ENCODE measurements around the gene CEPT1.
A peak's percentile ranks its signal among the peaks of the same experiment; 100 is the strongest.
"Not testable (repeated sequence)": the region's sequence is repeated elsewhere in the genome, so short reads cannot be mapped to it uniquely, and the experiment has no call there.

Gene CEPT1

DNA sequence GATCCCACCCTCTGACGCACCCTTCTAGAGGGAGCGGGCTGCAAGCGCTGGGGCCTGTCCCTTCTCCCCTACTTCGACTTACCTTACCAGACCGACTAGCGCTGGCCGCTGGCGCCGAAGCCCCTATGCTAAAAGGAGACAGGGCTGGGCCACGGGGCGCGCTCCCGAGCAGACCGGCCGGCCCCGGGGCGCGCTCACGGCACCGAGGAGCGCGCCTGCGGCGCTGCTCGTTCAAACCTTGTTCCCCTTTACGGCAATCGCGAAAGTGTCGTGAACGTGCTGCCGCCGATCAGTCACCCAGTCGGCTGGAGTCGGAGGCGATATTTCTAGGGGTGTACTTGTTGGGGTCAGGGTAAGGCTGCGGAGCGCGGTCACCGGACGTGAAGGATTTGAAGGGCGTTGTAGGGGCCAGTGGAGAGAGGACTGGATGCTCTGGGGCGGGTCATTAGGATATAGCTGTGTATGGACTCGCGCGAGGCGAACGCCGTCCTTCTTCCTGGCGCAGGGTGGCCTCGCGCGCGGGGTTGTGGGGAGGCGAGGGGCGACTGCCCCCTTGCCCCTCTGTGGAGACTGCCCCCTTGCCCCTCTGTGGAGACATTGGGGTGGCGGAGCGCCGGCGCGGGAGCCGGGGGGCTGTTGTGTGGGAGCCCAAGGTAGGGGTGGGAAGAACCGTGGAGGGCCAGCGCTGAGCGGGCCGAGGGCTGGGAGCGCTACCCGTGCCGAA is at the start of gene CEPT1, which contains the start of gene DRAM2:
Gene CEPT1 (plus strand): TSS at position 268 of the 724 bp plus-strand sequence. CDS start 7,492 bp downstream, outside the sequence.
Gene DRAM2 (minus strand): TSS at position 138 of the 724 bp plus-strand sequence. CDS start 8,539 bp downstream, outside the sequence.
- DNase-seq = peak; percentile 93 to 96

DNA sequence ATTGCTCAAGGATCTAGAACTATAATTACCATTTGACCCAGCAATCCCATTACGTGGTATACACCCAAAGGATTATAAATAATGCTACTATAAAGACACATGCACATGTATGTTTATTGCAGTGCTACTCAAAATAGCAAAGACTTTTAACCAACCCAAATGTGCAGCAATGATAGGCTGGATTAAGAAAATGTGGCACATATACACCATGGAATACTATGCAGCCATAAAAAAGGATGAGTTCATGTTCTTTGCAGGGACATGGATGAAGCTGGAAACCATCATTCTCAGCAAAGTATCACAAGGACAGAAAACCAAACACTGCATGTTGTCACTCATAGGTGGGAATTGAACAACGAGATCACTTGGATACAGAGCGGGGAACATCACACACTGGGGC is 44.6 kb upstream of the CEPT1 start:
- DNase-seq = not testable (repeated sequence)

DNA sequence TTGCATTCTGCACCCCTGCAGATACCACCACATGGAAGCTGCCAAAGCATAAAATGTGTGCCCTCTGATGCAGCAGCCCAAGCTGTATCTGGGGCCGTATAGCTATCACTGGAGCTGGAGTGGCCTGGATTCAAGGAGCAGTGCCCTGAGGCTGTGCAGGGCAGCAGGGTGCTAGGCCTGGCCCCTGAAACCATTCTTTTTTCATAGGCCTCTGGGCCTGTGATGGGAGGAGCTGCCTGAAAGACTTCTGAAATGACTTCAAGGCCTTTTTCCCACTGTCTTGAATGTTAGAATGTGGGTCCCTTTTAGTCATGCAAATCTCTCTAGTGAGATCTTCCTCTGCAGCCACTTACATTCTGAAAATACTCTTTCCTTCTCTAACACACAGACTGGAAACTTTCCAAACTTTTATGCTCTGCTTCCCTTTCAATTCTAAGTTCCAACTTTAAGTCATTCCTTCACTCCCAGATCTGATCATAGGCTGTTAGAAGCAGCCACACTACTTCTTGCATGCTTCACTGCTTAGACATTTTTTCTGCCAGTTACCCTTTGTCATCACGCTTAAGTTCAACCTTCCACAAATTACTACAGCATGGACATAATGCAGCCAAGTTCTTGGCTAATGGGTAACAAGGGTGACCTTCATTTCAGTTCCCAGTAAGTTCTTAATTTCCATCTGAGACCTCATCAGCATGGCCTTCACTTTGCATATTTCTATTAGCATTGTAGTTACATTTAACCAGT is 42.5 kb upstream of the CEPT1 start:
- DNase-seq = no peak

DNA sequence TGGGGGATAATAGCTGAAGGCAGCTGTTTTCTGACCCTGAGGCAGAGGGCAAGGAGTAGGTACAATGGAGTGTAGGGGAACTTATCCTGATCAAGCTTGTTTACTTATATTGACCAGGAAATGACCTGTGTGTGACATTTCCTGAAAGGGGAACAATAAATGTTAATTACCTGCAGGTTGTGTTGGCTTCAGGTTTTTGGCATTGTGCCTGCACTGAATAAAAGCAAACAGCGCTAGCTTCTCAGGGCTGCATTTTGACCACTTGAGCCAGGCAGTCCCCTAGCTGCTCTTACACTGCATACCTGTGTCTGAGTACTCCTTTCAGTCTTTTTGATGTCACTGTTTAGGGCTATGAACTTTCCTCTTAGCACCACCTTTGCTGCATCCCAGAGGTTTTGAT is 40.7 kb upstream of the CEPT1 start:
- no peak for DNase-seq

DNA sequence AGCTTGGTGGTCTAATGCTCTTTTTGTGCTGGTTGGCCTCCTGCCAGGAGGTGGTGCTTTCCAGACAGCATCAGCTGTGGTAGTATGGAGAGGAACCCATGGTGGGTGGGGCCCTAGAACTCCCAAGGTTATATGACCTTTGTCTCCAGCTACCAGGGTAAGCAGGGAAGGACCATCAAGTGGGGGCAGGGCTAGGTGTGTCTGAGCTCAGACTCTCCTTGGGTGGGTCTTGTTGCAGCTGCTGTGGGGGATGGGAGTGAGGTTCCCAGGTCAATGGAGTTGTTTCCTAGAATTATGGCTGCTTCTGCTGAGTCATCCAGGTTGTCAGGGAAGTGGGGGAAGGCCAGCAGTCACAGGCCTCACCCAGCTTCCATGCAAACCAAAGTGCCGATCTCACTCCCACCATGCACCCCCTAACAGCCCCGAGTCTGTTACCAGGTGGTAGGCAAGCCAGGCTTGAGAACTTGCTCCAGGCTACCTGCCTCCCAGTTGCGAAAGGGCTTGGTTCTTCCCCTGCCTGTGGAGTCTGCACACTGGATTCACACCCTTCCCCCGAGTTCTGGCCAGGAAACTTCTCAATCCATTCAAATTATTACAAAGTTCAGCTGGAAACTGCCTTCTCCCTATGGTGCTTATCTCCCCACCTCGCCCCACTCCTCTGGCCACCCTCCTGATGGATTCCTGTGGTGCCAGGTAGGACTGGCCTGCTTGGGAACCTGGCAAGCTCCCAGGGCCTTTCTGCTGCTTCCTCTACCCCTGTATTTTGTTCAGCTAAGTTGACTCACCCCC is 38.0 kb upstream of the CEPT1 start:
- DNase-seq = no peak

DNA sequence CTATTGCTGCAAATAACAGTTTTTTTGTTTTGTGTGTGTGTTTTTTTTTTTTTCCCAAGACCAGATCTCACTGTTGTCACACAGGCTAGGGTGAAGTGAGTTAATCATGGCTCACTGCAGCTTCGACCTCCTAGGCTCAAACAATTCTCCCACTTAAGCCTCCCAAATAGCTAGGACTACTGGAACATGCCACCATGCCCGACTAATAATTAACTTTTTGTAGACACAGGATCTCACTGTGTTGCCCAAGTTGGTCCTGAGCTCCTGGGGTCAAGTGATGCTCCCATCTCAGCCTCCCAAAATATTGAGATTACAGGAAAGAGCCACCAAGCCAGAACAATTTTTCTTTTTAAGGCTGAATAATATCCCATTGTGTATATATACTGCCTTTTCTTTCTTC is 35.0 kb upstream of the CEPT1 start:
- no peak for DNase-seq

DNA sequence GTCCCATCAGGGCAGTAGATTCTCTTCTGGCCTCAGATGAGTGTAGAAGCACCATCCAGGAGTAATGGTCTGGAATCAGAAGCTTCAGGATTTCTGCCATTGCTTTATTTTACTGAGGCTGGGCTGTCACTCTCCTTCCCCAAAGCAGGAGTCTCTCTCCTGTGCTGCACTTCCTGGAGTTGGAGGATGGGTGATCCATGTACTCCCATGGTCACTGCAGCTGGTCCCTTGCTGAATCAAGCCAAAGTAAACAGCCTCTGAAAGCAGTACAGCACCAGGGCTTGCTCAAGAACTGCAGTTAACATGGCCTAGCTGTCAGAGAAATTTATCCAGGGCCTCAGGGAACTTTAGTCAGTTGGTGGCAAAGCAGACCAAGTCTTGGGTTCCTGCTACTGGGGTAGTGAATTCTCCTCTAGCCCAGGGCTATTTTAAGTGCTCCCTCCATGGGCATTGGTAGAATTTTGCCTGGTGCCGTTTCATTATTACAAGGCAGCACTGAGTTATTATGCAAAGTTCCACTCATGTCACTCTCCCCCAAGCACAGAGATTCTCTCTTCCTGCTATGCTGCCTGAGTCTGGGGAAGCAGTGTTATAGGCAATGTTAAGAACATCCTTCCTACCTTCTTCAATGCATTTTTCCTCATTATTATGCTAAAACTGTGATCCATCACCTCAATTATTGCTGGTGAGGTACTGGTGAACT is 29.7 kb upstream of the CEPT1 start:
- DNase-seq = no peak

DNA sequence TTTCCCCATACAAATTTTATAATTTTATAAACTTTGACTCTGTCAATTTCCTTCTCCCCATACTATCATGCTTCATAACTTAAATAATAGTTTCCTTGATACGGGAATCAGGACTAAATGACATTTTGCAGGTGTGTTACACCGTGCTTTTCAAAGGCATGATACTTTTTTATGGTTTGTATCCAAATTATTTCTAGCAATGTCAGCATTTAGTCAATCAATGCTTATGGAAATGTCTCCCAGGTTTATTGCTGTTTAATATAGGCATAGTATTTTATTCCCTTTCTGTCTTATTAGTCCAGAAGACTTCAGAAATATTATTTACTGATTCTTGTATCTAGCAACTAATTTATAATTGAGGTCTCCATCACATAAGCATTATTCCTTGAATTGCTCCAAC is 23.5 kb upstream of the CEPT1 start:
- no peak for DNase-seq

DNA sequence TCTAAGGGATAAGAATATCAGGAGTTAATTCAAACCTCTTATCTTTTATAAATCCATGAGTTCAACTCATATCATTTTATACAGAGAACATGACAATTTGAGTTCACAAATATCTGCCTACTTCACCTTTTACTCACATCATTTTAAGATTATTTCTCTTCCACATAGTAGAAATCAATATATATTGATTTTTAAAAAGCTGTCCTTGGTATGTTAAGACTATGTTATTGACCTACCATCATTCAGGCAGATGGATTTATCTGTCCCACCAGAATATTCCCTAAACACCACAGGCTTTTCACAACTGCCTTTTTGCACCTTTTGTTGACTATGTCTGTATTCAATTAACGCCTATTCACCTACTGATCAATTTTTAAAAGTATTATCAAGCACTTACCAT is 13.7 kb upstream of the CEPT1 start:
- no peak for DNase-seq

DNA sequence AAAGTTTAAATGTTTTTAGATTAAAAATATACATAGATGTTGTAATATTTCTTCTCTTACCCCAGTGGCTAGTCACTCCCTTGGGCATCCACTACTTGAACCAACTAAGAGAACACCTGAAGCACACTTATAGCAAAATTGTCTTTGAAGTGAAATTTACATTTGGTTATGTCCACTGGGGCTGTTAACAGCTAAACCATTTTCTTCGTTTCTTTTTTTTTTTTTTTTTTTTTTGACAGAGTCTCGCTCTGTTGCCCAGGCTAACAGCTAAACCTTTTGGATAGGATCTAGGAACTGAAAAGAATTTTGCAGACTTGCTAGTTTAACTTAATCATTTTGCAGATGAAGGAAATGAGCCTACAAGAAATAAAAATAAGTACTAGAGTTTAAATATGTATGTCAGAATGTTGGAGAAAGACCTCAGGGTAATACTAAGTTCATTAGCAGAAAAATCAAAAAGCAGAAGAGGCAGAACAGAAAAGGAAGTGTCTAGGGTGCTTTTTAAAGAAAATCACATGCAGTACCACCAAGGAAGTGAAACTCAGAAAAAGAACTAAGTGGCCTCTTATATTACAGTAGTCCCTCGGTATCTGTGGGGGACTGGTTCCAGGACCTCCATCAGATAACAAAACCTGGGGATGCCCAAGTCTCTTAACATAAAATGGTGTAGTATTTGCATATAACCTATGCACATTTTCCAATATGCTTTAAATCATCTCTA is 11.9 kb upstream of the CEPT1 start:
- DNase-seq = no peak

DNA sequence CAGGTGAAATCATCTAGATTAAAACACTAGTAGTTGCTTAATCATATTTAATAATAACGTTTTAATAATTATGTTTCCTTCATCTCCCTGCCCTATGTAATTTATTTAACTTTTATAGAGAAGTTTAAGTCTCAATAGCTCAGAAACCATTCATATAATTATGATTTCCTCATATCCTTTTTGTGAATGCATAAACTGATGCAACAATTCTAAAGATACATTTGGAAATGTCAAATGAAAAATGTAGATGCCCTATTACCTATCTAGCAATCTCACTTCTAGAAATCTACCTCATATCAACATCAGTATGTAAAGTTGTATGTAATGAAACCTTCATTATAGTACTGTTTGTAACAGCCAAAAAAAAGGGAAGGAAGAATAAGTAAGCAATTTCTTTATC is 10.6 kb upstream of the CEPT1 start:
- DNase-seq = no peak

DNA sequence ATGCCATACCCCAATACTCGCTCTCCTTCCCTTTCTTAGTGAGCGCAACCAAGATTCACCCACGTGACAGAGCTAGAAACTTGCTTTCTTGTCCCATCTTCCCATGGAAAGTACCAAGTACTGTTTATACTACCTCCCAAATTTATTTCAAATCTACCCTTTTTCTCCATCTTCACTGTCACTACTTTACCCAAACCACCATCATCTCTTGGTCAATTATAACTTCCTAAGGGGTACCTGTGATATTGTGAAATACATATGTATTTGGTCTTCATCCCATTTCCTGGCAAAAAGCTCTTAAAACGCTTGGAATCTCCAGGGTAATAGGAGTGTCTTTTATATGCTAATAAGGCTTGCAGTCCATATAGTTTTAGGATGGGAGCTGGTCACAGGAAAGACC is 8.3 kb upstream of the CEPT1 start:
- DNase-seq = no peak

DNA sequence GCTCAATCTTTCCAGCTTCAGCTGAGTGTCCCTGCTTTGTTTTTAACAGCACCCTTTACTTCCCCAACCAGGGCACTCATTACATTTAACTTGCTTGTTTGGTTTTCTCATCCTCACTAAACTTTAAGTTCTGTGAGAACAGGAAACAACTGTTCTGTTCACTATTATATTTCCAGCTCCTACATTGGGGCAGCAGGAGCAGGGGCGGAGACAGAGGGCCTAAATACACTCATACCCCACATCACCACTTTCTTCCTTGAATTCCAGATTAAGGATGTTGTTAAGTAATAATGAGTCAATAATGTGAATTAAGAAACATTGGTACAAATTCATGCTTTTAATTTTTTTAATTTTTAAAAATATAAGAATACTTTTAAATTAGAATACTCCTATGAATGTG is 6.2 kb upstream of the CEPT1 start:
- DNase-seq = no peak

DNA sequence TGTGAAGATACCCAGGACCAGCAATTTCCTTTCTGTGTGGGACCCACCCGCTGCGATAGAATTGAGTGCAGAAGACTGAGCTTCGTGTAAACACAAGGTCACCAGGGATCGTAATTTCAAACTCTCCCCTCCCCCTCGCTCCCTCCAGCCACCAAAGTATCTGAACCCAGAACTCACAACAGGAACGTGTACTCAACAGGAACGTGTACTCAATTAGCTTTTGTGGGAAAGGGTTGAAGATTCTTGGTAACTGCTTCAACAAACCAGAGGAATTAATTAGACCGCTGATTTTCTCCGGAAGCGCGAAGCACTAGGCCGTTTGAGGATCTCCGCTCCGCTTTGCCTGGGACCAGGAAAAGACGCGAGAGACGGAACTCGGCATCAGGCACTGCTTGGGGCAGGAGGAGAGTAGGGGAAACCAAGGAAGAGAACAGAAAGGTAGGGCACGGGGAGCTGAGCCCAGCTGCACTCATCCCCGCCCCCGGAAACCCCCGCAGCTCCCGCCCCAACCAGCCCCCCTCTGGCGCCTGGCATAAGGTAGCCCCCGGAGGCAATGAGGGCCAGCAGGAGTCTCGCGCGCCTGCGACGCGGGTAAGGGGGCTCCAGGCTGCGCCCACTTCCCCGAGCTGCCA is 583 bp upstream of the CEPT1 start:
- DNase-seq = peak; percentile 43 to 50

DNA sequence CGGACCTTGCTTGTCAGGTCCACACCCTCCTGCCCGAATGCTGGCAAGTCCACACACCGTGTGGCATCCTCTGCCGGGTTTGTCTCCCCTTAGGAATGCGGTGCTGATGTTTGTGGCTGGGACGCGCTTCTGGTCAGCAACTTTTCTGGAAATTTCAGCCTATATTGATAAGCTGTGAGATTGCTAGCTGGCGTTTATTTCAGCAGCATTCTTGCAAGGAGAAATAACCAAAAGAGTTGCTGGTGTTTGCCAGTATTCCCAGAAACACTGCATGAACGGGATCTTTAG is 601 bp downstream of the CEPT1 start:
- no peak for DNase-seq

DNA sequence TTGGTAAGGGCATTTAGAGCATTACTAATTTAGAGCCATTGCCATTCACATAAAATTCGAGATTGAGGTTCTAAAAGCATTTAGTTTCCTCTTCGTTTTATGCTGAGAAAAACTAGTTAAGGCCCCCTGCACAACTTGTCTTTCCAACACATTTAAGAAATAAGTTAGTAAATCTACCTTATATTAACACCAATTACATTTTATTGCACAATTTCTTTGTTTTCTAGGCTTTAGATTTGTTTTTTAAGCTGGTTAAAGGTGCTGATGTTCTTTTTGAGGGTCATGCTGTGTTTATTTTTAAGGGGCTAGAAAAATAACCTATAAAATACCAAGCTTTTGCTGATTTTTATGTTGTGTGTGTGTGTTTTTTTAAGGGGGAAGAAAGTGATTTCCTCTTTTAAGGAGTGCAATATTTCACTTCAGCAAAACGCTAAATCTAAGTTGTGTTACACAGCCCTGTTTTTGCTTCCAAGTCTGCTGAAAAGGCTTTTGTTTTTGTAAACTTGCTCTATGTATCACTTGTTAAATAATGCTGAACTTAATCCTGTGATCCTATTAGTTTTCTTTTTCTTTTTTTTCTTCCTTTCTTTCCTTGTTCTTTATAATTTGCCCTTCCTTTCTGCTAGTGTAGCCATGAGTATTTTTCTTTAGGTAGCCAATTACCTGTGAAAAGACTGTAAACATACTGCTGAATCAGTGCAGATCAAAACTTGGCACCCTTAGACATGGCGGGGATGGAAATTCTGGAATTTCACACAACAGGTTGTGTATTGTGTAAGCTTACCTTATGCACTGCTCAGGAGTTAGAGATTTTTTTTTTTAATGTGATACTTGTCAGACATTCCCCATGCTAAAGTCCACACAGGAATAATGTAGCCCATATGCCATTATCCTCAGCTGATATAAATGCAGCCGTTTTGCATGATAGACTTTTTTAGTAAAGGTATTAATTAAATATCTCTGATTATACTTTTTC is 1.5 kb downstream of the CEPT1 start:
- no peak for DNase-seq

DNA sequence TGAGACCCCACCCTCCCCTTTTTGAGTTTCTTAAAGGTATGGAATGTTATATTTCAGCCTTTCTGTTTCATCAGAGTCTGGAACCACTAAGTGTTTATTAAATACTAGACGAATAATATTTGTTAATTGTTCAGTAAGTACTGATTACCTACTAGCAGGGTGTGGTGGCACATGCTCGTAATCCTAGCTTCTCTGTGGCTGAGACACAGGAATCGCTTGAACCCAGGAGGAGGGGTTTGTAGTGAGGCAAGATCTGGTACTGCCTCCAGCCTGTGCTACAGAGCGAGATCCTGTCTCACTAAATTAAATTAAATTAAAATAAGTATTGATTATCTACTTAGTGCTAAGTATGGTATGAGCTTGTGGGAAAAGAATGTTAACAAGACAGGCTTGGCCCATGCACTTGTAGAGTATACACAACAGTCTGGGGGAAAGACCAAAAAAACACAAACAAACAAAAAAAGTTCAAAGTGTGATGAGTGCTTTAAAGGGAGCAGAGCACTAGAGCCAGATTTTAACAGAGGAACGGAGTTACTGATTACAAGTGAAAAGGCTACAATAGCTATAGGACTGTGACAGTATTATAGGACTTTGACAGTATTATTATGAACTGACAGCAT is 2.4 kb downstream of the CEPT1 start:
- DNase-seq = no peak

DNA sequence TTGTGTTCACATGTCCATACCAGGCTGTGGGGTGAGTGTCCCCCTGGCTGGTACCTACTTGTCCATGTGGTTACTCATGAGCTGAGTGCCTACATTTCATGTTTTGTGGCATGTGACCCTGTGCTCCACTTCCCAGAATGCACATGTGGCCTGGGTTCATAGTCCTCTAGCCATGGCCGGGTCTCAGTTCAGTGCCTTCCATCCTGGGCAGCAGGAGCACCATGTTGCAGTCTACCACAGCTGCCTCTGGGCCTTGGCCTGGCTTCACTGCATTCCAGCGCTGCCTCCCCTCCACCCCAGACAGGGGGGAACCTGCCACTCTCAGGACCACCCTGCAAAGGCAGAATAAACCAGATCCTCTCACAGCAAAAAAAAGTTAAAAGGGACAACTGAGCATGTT is 5.5 kb downstream of the CEPT1 start:
- no peak for DNase-seq

DNA sequence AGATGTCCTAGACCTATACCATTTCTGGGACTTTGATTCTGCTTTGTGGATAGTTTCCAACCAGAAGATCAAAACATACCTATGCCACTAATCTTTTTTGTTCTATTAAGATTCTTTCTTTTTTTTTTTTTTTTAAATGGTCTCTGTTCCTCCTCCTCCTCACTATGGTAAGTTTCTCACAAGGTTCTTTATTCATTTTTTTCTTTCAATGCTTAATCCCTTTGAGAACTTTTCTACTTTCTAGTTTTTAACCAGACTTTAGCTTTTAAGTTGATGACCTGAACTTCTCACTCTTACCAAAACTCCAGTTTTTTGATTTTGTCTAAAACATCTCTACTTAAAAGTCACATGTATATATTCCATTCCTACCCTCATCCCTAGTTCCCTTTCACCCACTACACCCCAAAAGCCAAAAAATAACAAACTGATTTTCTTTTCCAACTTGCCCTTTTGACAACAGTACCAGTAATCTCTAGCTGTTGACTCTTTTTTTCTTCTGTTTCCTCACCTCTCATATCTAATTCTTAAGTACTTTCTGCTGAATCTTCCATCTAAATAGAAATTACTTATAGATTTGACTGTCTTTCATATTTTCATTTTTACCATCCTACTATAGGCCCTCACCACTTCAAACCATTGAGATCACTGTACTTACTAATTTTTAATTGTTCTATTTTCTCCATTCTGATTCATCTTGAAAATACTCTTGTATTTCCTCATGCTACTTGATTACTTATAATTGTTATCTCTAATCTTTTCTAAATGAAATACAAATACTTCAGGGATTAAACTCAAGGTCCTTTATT is 6.1 kb downstream of the CEPT1 start:
- DNase-seq = no peak

Data from stimulated activated CD4-positive, alpha-beta T cell treated with anti-CD3 and anti-CD28 coated beads, Interleukin-2, amount 100 ng/mL, for 24 hours (primary cell).